Measurements from ENCODE around the gene CRY1. TPM values are rescaled to one million over a fixed set of nuclear protein-coding genes. Genes with fewer than 3 reads are reported as not detected.

The CRY1 gene
- polyA plus RNA-seq, 1 donor: 25.5 TPM

DNA sequence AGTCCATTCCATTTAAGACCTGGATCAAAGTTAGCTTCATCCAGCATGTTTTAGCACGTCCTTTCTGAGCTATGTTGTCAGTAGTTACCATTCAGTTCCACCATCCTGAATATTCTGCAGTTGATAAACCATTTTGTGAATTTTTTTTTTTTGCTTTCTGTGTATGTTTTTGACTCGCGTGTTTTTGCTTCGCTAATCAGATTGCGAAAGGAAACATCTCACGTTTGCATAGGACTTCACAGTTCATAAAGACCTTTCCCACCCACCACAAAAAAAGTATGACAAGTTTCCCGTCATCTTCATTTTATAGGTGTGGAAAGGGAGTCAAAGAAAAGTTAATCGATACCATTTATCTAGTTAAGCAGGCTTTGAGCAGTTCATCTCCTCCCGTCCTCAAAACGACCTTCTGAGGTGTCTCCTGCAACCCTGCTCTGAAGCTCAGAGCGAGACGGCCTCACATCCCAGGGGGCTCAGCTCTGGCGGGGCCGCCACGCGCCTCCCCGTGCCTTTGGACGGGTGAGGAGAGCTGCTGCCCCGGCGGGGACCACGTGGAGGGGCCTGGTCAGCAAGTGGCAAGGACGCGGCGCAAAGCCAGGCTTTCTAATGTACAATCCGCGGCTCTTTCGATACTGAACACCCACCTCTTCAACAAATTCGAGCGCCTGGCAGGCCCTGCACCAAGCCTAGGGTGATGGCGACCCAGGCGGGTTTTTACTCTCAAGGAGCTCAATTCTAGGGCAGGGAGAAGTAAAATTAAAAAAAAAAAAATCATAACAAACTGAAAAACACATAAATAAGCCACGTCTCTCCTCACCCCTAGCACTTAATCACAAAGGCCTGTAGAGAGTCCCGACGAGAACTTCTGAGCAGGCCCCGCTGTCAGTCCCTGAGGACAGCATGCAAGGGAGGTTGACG, 138.6 kb downstream of the CRY1 start:
- Histone ChIP-seq H3K4me1 (ENCODE audit: control insufficient read depth, insufficient read depth, low read length) (peaks cover 2% of the 10 kb centered on the region), H3K27me3 (ENCODE audit: control insufficient read depth, insufficient read depth, low read length) (no peaks in the 10 kb centered on the region), H3K36me3 (ENCODE audit: control insufficient read depth, insufficient read depth, low read length) (no peaks in the 10 kb centered on the region), H3K9me3 (ENCODE audit: control insufficient read depth, low read depth, low read length) (peaks cover 3% of the 10 kb centered on the region), H3K27ac (ENCODE audit: low read length) (peak overlapping the region; percentile 63), H3K4me3 (ENCODE audit: low read length) (peak overlapping the region; percentile 99)
- peak; percentile 4 to 47 for DNase-seq
- WGBS (ENCODE audit: insufficient coverage, low lambda C conversion rate): 54% methylated on average over 8 of the region's 36 CpGs

- peaks cover 2% of the 10 kb centered on the region for H3K4me1 ChIP-seq (ENCODE audit: control insufficient read depth, insufficient read depth, low read length)
- DNase-seq: no peak
- peaks cover 2% of the 10 kb centered on the region for H3K27me3 ChIP-seq (ENCODE audit: control insufficient read depth, insufficient read depth, low read length)
- 60% methylated on average over 1 of the region's 12 CpGs for WGBS (ENCODE audit: insufficient coverage, low lambda C conversion rate)
- H3K9me3 ChIP-seq (ENCODE audit: control insufficient read depth, low read depth, low read length): peaks cover 3% of the 10 kb centered on the region
- H3K4me3 ChIP-seq (ENCODE audit: low read length): no peak overlapping the region
- no peaks in the 10 kb centered on the region for H3K36me3 ChIP-seq (ENCODE audit: control insufficient read depth, insufficient read depth, low read length)
- H3K27ac ChIP-seq (ENCODE audit: low read length): no peak overlapping the region
Measured at GRCh38 chr12:106953352-106954250, 139.7 kb downstream of the CRY1 start.

- no peak overlapping the region for H3K4me3 ChIP-seq (ENCODE audit: low read length)
- no peak overlapping the region for H3K27ac ChIP-seq (ENCODE audit: low read length)
- peaks cover 3% of the 10 kb centered on the region for H3K9me3 ChIP-seq (ENCODE audit: control insufficient read depth, low read depth, low read length)
- no peak for DNase-seq
- H3K27me3 ChIP-seq (ENCODE audit: control insufficient read depth, insufficient read depth, low read length): peaks cover 2% of the 10 kb centered on the region
- H3K4me1 ChIP-seq (ENCODE audit: control insufficient read depth, insufficient read depth, low read length): no peaks in the 10 kb centered on the region
- H3K36me3 ChIP-seq (ENCODE audit: control insufficient read depth, insufficient read depth, low read length): no peaks in the 10 kb centered on the region
- WGBS (ENCODE audit: insufficient coverage, low lambda C conversion rate): no CpG with 5 or more reads among the region's 5 CpGs
Measured at GRCh38 chr12:106950591-106950990, 142.8 kb downstream of the CRY1 start.

GRCh38 chr12:106947461-106947860, 145.9 kb downstream of the CRY1 start:
- Histone ChIP-seq H3K4me1 (ENCODE audit: control insufficient read depth, insufficient read depth, low read length) (no peaks in the 10 kb centered on the region), H3K27me3 (ENCODE audit: control insufficient read depth, insufficient read depth, low read length) (peaks cover 2% of the 10 kb centered on the region), H3K36me3 (ENCODE audit: control insufficient read depth, insufficient read depth, low read length) (no peaks in the 10 kb centered on the region), H3K9me3 (ENCODE audit: control insufficient read depth, low read depth, low read length) (peaks cover 3% of the 10 kb centered on the region), H3K4me3 (ENCODE audit: low read length) (no peak overlapping the region), H3K27ac (ENCODE audit: low read length) (no peak overlapping the region)
- DNase-seq: no peak

GRCh38 chr12:106945261-106945851, 148.0 kb downstream of the CRY1 start:
- Histone ChIP-seq H3K4me1 (ENCODE audit: control insufficient read depth, insufficient read depth, low read length) (no peaks in the 10 kb centered on the region), H3K27ac (ENCODE audit: low read length) (no peak overlapping the region), H3K36me3 (ENCODE audit: control insufficient read depth, insufficient read depth, low read length) (no peaks in the 10 kb centered on the region), H3K27me3 (ENCODE audit: control insufficient read depth, insufficient read depth, low read length) (peaks cover 2% of the 10 kb centered on the region), H3K4me3 (ENCODE audit: low read length) (no peak overlapping the region), H3K9me3 (ENCODE audit: control insufficient read depth, low read depth, low read length) (peaks cover 3% of the 10 kb centered on the region)
- WGBS (ENCODE audit: insufficient coverage, low lambda C conversion rate): 0% methylated on average over 1 of the region's 1 CpG
- DNase-seq: no peak

GRCh38 chr12:106942775-106943174, 150.6 kb downstream of the CRY1 start:
- Histone ChIP-seq H3K4me1 (ENCODE audit: control insufficient read depth, insufficient read depth, low read length) (no peaks in the 10 kb centered on the region), H3K9me3 (ENCODE audit: control insufficient read depth, low read depth, low read length) (peaks cover 3% of the 10 kb centered on the region), H3K4me3 (ENCODE audit: low read length) (no peak overlapping the region), H3K27me3 (ENCODE audit: control insufficient read depth, insufficient read depth, low read length) (no peaks in the 10 kb centered on the region), H3K36me3 (ENCODE audit: control insufficient read depth, insufficient read depth, low read length) (no peaks in the 10 kb centered on the region), H3K27ac (ENCODE audit: low read length) (no peak overlapping the region)
- no peak for DNase-seq
- WGBS (ENCODE audit: insufficient coverage, low lambda C conversion rate): 100% methylated on average over 1 of the region's 2 CpGs

- no peaks in the 10 kb centered on the region for H3K27me3 ChIP-seq (ENCODE audit: control insufficient read depth, insufficient read depth, low read length)
- no peaks in the 10 kb centered on the region for H3K36me3 ChIP-seq (ENCODE audit: control insufficient read depth, insufficient read depth, low read length)
- 42% methylated on average over 3 of the region's 6 CpGs for WGBS (ENCODE audit: insufficient coverage, low lambda C conversion rate)
- H3K4me3 ChIP-seq (ENCODE audit: low read length): no peak overlapping the region
- no peaks in the 10 kb centered on the region for H3K4me1 ChIP-seq (ENCODE audit: control insufficient read depth, insufficient read depth, low read length)
- no peak overlapping the region for H3K27ac ChIP-seq (ENCODE audit: low read length)
- DNase-seq: peak; percentile 15 to 45
- H3K9me3 ChIP-seq (ENCODE audit: control insufficient read depth, low read depth, low read length): peaks cover 3% of the 10 kb centered on the region
Measured at GRCh38 chr12:106941481-106942156, 151.7 kb downstream of the CRY1 start.

Other genes with a start within 250 kb of the CRY1 start
- gene TMEM263, start 137.6 kb downstream of the CRY1 start, polyA plus RNA-seq: 44.4 TPM
- 21.6 TPM for gene MTERF2, start 106.4 kb downstream of the CRY1 start, polyA plus RNA-seq